Measurements from ENCODE around the gene TLR9. TPM values are rescaled to one million over a fixed set of nuclear protein-coding genes. Genes with fewer than 3 reads are reported as not detected.

TLR9 gene
- polyA plus RNA-seq, 2 donors = 0.10 to 0.14 TPM

DNA sequence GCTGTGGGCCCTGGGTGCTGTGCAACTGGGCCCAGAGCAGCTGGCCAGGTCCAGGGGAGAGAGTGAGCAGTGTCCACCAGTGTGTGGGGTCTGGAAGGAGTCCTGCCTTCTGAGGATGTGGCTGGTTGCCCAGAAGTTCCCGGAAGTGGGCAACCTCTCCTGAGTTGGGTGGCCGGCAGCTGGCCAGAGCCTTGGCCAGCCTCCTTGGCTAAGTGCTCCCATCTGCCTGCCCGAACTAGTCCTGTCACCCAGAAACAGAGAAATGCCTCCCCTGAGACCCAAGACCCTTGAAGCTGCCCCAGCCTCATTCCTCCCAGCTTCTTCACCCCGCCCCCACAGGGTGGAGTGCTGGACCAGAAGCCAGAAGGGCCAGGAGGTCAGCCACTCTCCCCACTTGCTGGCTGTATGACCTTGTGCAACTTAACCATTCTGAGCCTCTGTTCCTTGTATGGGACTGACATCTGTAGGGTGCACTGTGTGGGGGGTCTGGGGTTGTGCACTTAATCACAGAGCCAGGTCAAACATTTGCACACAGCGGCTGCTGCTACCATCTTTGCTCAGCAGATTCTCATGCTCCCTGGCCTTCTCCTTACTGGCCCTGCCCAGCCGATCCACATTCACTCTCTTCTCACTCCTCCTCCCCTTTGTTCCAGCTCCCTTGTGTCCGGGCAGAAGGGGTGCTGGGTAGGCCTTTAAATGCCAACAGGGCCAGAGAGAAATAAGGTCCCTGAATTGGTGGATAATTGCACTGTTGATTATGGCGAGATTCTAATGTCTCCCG lies 35.0 kb downstream of the TLR9 start:
- no peak overlapping the region for H3K27ac ChIP-seq (ENCODE audit: low read depth in 2 of 2, low read length in 1 of 2)
- no peaks in the 10 kb centered on the region for H3K9me3 ChIP-seq (ENCODE audit: control insufficient read depth in 2 of 2, insufficient read depth in 1 of 2, low read depth in 1 of 2, low read length in 1 of 2)
- H3K4me3 ChIP-seq (ENCODE audit: low read depth in 1 of 2, low read length in 2 of 2) = no peak overlapping the region
- no peaks in the 10 kb centered on the region for H3K27me3 ChIP-seq (ENCODE audit: control insufficient read depth in 1 of 2, insufficient read depth in 2 of 2, low read length in 2 of 2)
- H3K36me3 ChIP-seq (ENCODE audit: control insufficient read depth in 2 of 2, insufficient read depth in 2 of 2, low read length in 1 of 2) = no peaks in the 10 kb centered on the region
- peaks cover 0 to 7% of the 10 kb centered on the region in 2 donors for H3K4me1 ChIP-seq (ENCODE audit: control insufficient read depth in 2 of 2, insufficient read depth in 2 of 2, low read length in 1 of 2)
- WGBS, 2 donors = 55 to 66% methylated on average over 9 of the region's 9 CpGs

GRCh38 chr3:52188556-52188955 lies 36.9 kb downstream of the TLR9 start:
- no peaks in the 10 kb centered on the region for H3K27me3 ChIP-seq (ENCODE audit: control insufficient read depth in 1 of 2, insufficient read depth in 2 of 2, low read length in 2 of 2)
- H3K4me3 ChIP-seq (ENCODE audit: low read depth in 1 of 2, low read length in 2 of 2) = no peak overlapping the region
- H3K9me3 ChIP-seq (ENCODE audit: control insufficient read depth in 2 of 2, insufficient read depth in 1 of 2, low read depth in 1 of 2, low read length in 1 of 2) = no peaks in the 10 kb centered on the region
- peaks cover 1 to 7% of the 10 kb centered on the region in 2 donors for H3K4me1 ChIP-seq (ENCODE audit: control insufficient read depth in 2 of 2, insufficient read depth in 2 of 2, low read length in 1 of 2)
- no peak overlapping the region for H3K27ac ChIP-seq (ENCODE audit: low read depth in 2 of 2, low read length in 1 of 2)
- H3K36me3 ChIP-seq (ENCODE audit: control insufficient read depth in 2 of 2, insufficient read depth in 2 of 2, low read length in 1 of 2) = no peaks in the 10 kb centered on the region
- 85 to 91% methylated on average over 1 of the region's 1 CpG for WGBS, 2 donors

DNA sequence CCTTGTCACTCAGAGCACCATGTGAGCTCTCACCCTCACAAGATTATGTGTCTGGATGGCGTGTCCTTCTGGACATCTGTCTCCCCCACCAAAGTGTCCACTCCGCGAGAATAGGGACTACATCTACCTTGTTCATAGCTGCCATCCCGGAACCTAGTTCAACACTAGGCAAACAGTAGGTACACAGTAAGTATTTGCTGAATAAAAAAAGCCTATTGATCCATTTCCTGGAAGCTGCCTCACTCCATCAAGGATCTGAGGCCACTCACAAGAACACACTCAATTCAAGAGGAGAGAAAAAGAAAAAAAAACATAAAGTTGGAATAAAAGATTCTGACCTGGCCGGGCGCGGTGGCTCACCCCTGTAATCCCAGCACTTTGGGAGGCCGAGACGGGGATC lies 38.7 kb downstream of the TLR9 start:
- 94 to 96% methylated on average over 9 of the region's 9 CpGs for WGBS, 2 donors
- Histone ChIP-seq H3K36me3 (ENCODE audit: control insufficient read depth in 2 of 2, insufficient read depth in 2 of 2, low read length in 1 of 2) (no peaks in the 10 kb centered on the region), H3K4me3 (ENCODE audit: low read depth in 1 of 2, low read length in 2 of 2) (no peak overlapping the region), H3K9me3 (ENCODE audit: control insufficient read depth in 2 of 2, insufficient read depth in 1 of 2, low read depth in 1 of 2, low read length in 1 of 2) (no peaks in the 10 kb centered on the region), H3K27me3 (ENCODE audit: control insufficient read depth in 1 of 2, insufficient read depth in 2 of 2, low read length in 2 of 2) (no peaks in the 10 kb centered on the region), H3K4me1 (ENCODE audit: control insufficient read depth in 2 of 2, insufficient read depth in 2 of 2, low read length in 1 of 2) (peaks cover 1 to 2% of the 10 kb centered on the region in 2 donors), H3K27ac (ENCODE audit: low read depth in 2 of 2, low read length in 1 of 2) (no peak overlapping the region)

- H3K4me1 ChIP-seq (ENCODE audit: control insufficient read depth in 2 of 2, insufficient read depth in 2 of 2, low read length in 1 of 2) = peaks cover 1 to 2% of the 10 kb centered on the region in 2 donors
- H3K27me3 ChIP-seq (ENCODE audit: control insufficient read depth in 1 of 2, insufficient read depth in 2 of 2, low read length in 2 of 2) = no peaks in the 10 kb centered on the region
- no peak overlapping the region for H3K27ac ChIP-seq (ENCODE audit: low read depth in 2 of 2, low read length in 1 of 2)
- H3K4me3 ChIP-seq (ENCODE audit: low read depth in 1 of 2, low read length in 2 of 2) = no peak overlapping the region
- H3K9me3 ChIP-seq (ENCODE audit: control insufficient read depth in 2 of 2, insufficient read depth in 1 of 2, low read depth in 1 of 2, low read length in 1 of 2) = no peaks in the 10 kb centered on the region
- WGBS, 2 donors = 86 to 87% methylated on average over 3 of the region's 3 CpGs
- no peaks in the 10 kb centered on the region for H3K36me3 ChIP-seq (ENCODE audit: control insufficient read depth in 2 of 2, insufficient read depth in 2 of 2, low read length in 1 of 2)
Measured at GRCh38 chr3:52185837-52186236, 39.6 kb downstream of the TLR9 start.

GRCh38 chr3:52185311-52185710 lies 40.1 kb downstream of the TLR9 start:
- Histone ChIP-seq H3K9me3 (ENCODE audit: control insufficient read depth in 2 of 2, insufficient read depth in 1 of 2, low read depth in 1 of 2, low read length in 1 of 2) (no peaks in the 10 kb centered on the region), H3K27me3 (ENCODE audit: control insufficient read depth in 1 of 2, insufficient read depth in 2 of 2, low read length in 2 of 2) (no peaks in the 10 kb centered on the region), H3K4me3 (ENCODE audit: low read depth in 1 of 2, low read length in 2 of 2) (no peak overlapping the region), H3K36me3 (ENCODE audit: control insufficient read depth in 2 of 2, insufficient read depth in 2 of 2, low read length in 1 of 2) (no peaks in the 10 kb centered on the region), H3K4me1 (ENCODE audit: control insufficient read depth in 2 of 2, insufficient read depth in 2 of 2, low read length in 1 of 2) (peaks cover 1 to 2% of the 10 kb centered on the region in 2 donors), H3K27ac (ENCODE audit: low read depth in 2 of 2, low read length in 1 of 2) (no peak overlapping the region)
- WGBS, 2 donors = 94 to 98% methylated on average over 6 of the region's 6 CpGs

DNA sequence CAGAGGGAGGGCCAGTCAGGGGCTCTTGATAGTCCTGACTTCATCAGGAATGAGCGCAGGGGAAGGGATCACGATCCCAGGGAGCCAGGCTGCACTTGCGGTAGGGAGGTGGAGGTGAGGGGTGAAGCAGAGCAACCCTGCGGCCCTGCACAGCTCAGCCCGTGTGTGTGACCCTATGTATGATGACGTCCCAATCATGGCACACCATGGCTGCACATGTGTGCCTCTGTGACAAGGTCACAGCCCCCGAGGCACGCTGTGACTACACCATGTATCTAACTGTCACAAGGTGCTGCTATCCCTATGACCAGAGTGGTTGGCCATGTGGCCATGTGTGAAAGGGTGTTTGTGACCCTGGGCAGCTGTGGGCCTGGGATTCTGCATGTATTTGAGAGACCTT lies 40.8 kb downstream of the TLR9 start:
- no peak overlapping the region for H3K4me3 ChIP-seq (ENCODE audit: low read depth in 1 of 2, low read length in 2 of 2)
- H3K36me3 ChIP-seq (ENCODE audit: control insufficient read depth in 2 of 2, insufficient read depth in 2 of 2, low read length in 1 of 2) = no peaks in the 10 kb centered on the region
- no peaks in the 10 kb centered on the region for H3K27me3 ChIP-seq (ENCODE audit: control insufficient read depth in 1 of 2, insufficient read depth in 2 of 2, low read length in 2 of 2)
- peaks cover 1 to 2% of the 10 kb centered on the region in 2 donors for H3K4me1 ChIP-seq (ENCODE audit: control insufficient read depth in 2 of 2, insufficient read depth in 2 of 2, low read length in 1 of 2)
- WGBS, 2 donors = 92 to 93% methylated on average over 8 of the region's 8 CpGs
- H3K9me3 ChIP-seq (ENCODE audit: control insufficient read depth in 2 of 2, insufficient read depth in 1 of 2, low read depth in 1 of 2, low read length in 1 of 2) = no peaks in the 10 kb centered on the region
- no peak overlapping the region for H3K27ac ChIP-seq (ENCODE audit: low read depth in 2 of 2, low read length in 1 of 2)

DNA sequence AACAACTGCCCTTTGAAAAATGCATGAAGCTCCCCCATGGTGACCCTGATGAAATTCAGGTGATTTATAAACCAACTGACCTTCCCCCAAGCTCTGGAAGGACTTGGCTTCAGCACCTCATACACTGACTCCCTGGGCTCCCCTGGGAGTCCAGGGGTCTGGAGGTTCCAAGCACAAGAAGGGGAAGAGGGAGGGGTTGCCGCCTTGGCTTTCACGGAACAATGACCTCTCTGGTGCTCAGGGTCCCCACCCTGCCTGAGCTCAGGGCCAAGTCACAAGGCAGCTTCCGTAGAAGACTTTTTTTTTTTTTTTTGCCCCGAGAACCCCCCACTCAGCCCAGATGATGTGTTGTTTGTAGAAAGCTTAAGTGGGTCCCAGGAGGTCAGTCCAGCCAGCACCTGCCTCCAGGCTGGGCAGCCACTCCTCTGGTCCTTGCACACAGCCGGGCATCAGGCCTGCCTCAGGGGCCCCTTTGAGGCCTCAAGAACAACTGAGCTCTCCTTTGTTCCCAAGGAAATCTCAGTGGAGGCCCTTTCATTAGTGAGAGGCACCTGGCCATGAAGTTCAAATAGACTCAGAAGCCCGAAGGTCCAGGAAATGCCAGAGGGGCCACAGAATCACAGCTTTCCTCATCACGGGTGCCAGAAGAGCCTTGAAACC lies 41.5 kb downstream of the TLR9 start:
- Histone ChIP-seq H3K4me3 (ENCODE audit: low read depth in 1 of 2, low read length in 2 of 2) (no peak overlapping the region), H3K9me3 (ENCODE audit: control insufficient read depth in 2 of 2, insufficient read depth in 1 of 2, low read depth in 1 of 2, low read length in 1 of 2) (no peaks in the 10 kb centered on the region), H3K27ac (ENCODE audit: low read depth in 2 of 2, low read length in 1 of 2) (no peak overlapping the region), H3K36me3 (ENCODE audit: control insufficient read depth in 2 of 2, insufficient read depth in 2 of 2, low read length in 1 of 2) (no peaks in the 10 kb centered on the region), H3K27me3 (ENCODE audit: control insufficient read depth in 1 of 2, insufficient read depth in 2 of 2, low read length in 2 of 2) (no peaks in the 10 kb centered on the region), H3K4me1 (ENCODE audit: control insufficient read depth in 2 of 2, insufficient read depth in 2 of 2, low read length in 1 of 2) (peaks cover 1 to 2% of the 10 kb centered on the region in 2 donors)
- WGBS, 2 donors = 80 to 83% methylated on average over 7 of the region's 7 CpGs

DNA sequence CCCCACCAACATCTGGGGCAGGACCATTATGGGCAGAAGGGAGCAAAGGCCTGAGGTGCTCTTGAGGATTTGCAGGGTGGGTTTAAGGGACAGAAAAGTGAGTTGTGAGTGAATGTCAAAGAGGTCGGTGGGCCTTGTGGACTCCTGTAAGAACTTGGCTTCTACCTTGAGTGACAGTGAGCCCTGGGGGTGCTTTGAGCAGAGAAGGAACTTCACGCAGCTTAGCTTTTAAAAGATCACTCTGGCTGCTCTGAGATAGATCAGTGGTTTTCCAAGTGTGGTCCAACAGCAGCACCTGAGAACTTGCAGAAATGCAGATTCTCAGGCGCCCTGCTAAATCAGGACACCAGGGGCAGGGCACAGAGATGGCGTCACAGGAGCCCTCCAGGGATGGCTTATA lies 42.8 kb downstream of the TLR9 start:
- no peaks in the 10 kb centered on the region for H3K27me3 ChIP-seq (ENCODE audit: control insufficient read depth in 1 of 2, insufficient read depth in 2 of 2, low read length in 2 of 2)
- no peaks in the 10 kb centered on the region for H3K36me3 ChIP-seq (ENCODE audit: control insufficient read depth in 2 of 2, insufficient read depth in 2 of 2, low read length in 1 of 2)
- 87 to 91% methylated on average over 4 of the region's 4 CpGs for WGBS, 2 donors
- no peak overlapping the region for H3K4me3 ChIP-seq (ENCODE audit: low read depth in 1 of 2, low read length in 2 of 2)
- H3K4me1 ChIP-seq (ENCODE audit: control insufficient read depth in 2 of 2, insufficient read depth in 2 of 2, low read length in 1 of 2) = peaks cover 1 to 2% of the 10 kb centered on the region in 2 donors
- H3K27ac ChIP-seq (ENCODE audit: low read depth in 2 of 2, low read length in 1 of 2) = no peak overlapping the region
- no peaks in the 10 kb centered on the region for H3K9me3 ChIP-seq (ENCODE audit: control insufficient read depth in 2 of 2, insufficient read depth in 1 of 2, low read depth in 1 of 2, low read length in 1 of 2)

DNA sequence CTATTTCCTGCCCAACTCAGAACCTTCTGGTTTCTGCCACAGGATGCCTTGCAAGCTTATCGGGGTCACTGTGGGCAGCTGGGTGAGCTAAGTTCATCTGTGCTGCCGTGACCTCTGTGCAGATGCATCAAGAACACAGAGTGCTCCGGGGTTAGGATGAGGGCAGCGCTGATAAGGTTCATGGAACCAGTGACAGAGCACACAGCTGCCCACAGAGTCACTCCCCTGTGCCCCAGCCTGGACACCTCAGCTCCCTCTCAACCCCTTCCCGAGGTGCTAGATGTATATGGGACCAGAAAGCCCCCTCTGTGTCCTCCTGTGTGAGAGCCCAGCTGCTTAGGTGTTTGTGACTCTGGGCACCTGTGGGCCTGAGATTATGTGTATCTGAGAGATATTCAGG lies 43.2 kb downstream of the TLR9 start:
- Histone ChIP-seq H3K4me3 (ENCODE audit: low read depth in 1 of 2, low read length in 2 of 2) (no peak overlapping the region), H3K27me3 (ENCODE audit: control insufficient read depth in 1 of 2, insufficient read depth in 2 of 2, low read length in 2 of 2) (no peaks in the 10 kb centered on the region), H3K4me1 (ENCODE audit: control insufficient read depth in 2 of 2, insufficient read depth in 2 of 2, low read length in 1 of 2) (peaks cover 2 to 4% of the 10 kb centered on the region in 2 donors), H3K36me3 (ENCODE audit: control insufficient read depth in 2 of 2, insufficient read depth in 2 of 2, low read length in 1 of 2) (no peaks in the 10 kb centered on the region), H3K27ac (ENCODE audit: low read depth in 2 of 2, low read length in 1 of 2) (no peak overlapping the region), H3K9me3 (ENCODE audit: control insufficient read depth in 2 of 2, insufficient read depth in 1 of 2, low read depth in 1 of 2, low read length in 1 of 2) (no peaks in the 10 kb centered on the region)
- 75 to 76% methylated on average over 5 of the region's 5 CpGs for WGBS, 2 donors

- WGBS, 2 donors = 50 to 58% methylated on average over 4 of the region's 4 CpGs
- peaks cover 3 to 11% of the 10 kb centered on the region in 2 donors for H3K4me1 ChIP-seq (ENCODE audit: control insufficient read depth in 2 of 2, insufficient read depth in 2 of 2, low read length in 1 of 2)
- H3K36me3 ChIP-seq (ENCODE audit: control insufficient read depth in 2 of 2, insufficient read depth in 2 of 2, low read length in 1 of 2) = no peaks in the 10 kb centered on the region
- H3K9me3 ChIP-seq (ENCODE audit: control insufficient read depth in 2 of 2, insufficient read depth in 1 of 2, low read depth in 1 of 2, low read length in 1 of 2) = no peaks in the 10 kb centered on the region
- H3K27ac ChIP-seq (ENCODE audit: low read depth in 2 of 2, low read length in 1 of 2) = no peak overlapping the region
- no peak overlapping the region for H3K4me3 ChIP-seq (ENCODE audit: low read depth in 1 of 2, low read length in 2 of 2)
- no peaks in the 10 kb centered on the region for H3K27me3 ChIP-seq (ENCODE audit: control insufficient read depth in 1 of 2, insufficient read depth in 2 of 2, low read length in 2 of 2)
Measured at GRCh38 chr3:52181543-52181942, 43.9 kb downstream of the TLR9 start.

All from esophagus (tissue), 2 donors.